ENCODE data around the gene KRT10.

KRT10 gene

DNA sequence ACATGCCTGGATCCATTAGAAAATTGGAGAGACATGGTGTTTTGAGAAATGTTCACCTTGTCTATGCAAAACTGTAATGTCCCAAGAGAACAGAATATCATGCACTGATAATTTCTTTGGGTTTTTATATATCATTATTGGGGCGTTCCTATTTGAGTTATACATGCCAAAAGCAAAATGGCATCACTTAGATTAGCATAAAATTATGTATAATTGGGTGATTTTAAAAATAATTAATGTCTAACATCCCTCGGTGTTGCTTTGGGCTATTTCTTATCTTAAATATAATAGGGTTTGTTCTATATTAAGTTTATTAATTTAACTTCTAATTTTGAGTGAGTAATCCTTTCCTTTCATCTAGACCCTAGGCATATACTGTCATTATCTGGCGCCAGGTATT, 22.6 kb downstream of the KRT10 start, which contains the start of gene KRT28:
Gene KRT28 (minus strand): TSS at position 101 of the 400 bp plus-strand sequence. CDS start 66 bp downstream, at position 35.
- no peak for DNase-seq (ENCODE audit: low read depth)
- H3K9me3 ChIP-seq (ENCODE audit: control insufficient read depth, low read length), result no peaks in the 10 kb centered on the region
- H3K9ac ChIP-seq (ENCODE audit: low read length), result no peak within 1 kb of the TSS
- peaks cover 3% of the 10 kb centered on the region for H3K4me1 ChIP-seq (ENCODE audit: control insufficient read depth, insufficient read depth, low read length)
- no peaks in the 10 kb centered on the region for H3K36me3 ChIP-seq (ENCODE audit: control insufficient read depth, insufficient read depth, low read length, severe bottlenecking)
- H3K27me3 ChIP-seq (replicated peaks; ENCODE audit: control insufficient read depth, insufficient read depth, low read length), result peaks cover 24% of the 10 kb centered on the region
- no peak within 1 kb of the TSS for H3K4me3 ChIP-seq (ENCODE audit: low read length)

DNA sequence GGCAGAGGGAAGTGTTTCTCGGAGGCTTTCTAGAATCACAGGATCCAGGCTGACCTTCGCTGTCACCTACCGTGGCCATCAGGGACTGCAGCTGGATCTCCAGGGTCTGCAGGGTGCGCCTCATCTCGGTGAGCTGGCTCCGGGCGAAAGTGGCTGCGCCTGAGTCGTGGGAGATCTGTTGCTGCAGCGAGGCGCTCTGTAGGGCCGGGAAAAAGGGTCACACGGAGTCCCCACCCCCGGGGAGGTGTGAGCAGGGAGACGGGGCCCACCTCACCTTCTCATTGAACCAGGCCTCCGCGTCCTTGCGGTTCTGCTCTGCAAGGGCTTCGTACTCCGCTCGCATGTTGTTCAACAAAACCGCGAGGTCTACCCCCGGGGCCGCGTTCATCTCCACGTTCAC, 25.6 kb downstream of the KRT10 start:
- peaks cover 27% of the 10 kb centered on the region for H3K27me3 ChIP-seq (replicated peaks; ENCODE audit: control insufficient read depth, insufficient read depth, low read length)
- no peak for DNase-seq (ENCODE audit: low read depth)

DNA sequence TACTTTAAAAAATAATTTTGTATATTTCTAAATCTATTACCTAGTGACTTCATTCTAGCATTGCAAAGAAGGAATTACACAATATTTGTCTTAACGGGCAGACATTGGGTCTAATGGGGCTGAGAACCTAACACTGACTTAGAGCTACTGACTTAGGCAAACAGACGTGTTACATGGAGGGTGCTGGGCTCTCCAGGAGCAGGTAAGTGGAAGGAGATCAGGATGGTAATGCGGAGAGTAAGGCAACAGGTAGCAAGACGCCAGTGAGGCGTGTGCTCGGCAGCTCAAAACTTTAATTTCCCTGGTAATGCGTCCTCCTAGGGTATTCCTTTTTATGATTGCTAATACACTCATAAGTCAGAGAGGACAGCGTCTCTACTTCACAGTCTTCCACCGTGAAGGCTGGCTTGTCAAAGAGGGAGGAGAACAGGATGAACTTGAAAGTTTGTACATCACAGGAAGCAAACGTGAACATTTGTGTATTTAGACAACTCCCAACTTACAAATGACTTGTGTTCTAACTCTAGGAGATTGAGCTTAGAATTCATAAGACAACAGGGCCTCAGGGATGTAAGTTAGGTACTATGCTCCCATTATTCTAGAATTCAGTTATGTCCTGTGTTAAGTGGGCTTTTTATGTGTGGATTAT, 27.3 kb downstream of the KRT10 start:
- no peak for DNase-seq (ENCODE audit: low read depth)
- Histone ChIP-seq H3K27me3 (replicated peaks; ENCODE audit: control insufficient read depth, insufficient read depth, low read length) (peaks cover 20% of the 10 kb centered on the region), H3K36me3 (ENCODE audit: control insufficient read depth, insufficient read depth, low read length, severe bottlenecking) (no peaks in the 10 kb centered on the region), H3K4me3 (ENCODE audit: low read length) (no peak overlapping the region), H3K9me3 (ENCODE audit: control insufficient read depth, low read length) (no peaks in the 10 kb centered on the region), H3K4me1 (ENCODE audit: control insufficient read depth, insufficient read depth, low read length) (peaks cover 23% of the 10 kb centered on the region), H3K9ac (ENCODE audit: low read length) (no peak overlapping the region)

More for the DNA sequence above, 25.6 kb downstream of the KRT10 start:
- H3K36me3 ChIP-seq (ENCODE audit: control insufficient read depth, insufficient read depth, low read length, severe bottlenecking), result no peaks in the 10 kb centered on the region
- H3K4me1 ChIP-seq (ENCODE audit: control insufficient read depth, insufficient read depth, low read length), result peaks cover 7% of the 10 kb centered on the region
- H3K9ac ChIP-seq (ENCODE audit: low read length), result no peak overlapping the region
- H3K4me3 ChIP-seq (ENCODE audit: low read length), result no peak overlapping the region
- H3K9me3 ChIP-seq (ENCODE audit: control insufficient read depth, low read length), result no peaks in the 10 kb centered on the region

DNA sequence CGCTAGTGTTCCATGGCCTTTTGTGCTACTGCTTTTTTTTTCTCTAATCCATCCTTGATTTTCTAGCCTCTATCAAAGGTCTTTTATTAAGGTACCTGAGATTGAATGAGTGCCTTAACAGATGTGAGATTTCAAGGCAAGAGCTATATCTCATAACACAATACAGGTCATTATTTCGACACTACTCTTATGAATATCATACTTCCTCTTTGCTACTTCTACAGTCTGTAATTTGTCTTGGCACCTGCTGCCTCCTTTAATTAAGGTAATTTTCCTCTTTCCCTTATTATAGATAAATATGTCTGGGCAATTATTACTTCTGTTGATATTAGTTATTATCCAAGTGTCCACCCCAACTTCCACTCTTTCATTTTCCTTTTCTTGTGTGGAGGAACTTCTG, 27.9 kb downstream of the KRT10 start:
- peaks cover 23% of the 10 kb centered on the region for H3K4me1 ChIP-seq (ENCODE audit: control insufficient read depth, insufficient read depth, low read length)
- no peak overlapping the region for H3K4me3 ChIP-seq (ENCODE audit: low read length)
- H3K27me3 ChIP-seq (replicated peaks; ENCODE audit: control insufficient read depth, insufficient read depth, low read length), result peaks cover 17% of the 10 kb centered on the region
- H3K9me3 ChIP-seq (ENCODE audit: control insufficient read depth, low read length), result no peaks in the 10 kb centered on the region
- DNase-seq (ENCODE audit: low read depth), result no peak
- no peaks in the 10 kb centered on the region for H3K36me3 ChIP-seq (ENCODE audit: control insufficient read depth, insufficient read depth, low read length, severe bottlenecking)
- no peak overlapping the region for H3K9ac ChIP-seq (ENCODE audit: low read length)

DNA sequence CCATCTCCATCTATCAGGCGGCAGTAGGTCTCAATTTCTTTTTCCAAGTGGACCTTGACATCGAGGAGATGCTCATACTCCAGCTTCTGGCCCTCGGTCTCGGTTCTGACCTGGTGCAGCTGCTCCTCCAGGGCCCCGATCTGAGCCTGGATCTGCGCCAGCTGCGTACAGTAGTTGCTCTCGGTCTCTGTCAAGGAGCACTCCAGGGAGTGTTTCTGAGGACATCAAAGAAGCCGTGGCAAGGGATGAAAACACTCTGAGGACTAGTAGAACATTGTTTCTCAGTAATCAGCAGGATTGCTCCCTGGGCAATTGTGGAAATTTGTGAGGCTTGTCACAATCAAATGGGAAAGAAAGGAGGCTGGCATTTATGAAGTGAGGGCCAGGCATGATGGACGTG, 28.6 kb downstream of the KRT10 start:
- Histone ChIP-seq H3K27me3 (replicated peaks; ENCODE audit: control insufficient read depth, insufficient read depth, low read length) (peaks cover 16% of the 10 kb centered on the region), H3K36me3 (ENCODE audit: control insufficient read depth, insufficient read depth, low read length, severe bottlenecking) (no peaks in the 10 kb centered on the region), H3K4me3 (ENCODE audit: low read length) (no peak overlapping the region), H3K4me1 (ENCODE audit: control insufficient read depth, insufficient read depth, low read length) (peaks cover 23% of the 10 kb centered on the region), H3K9me3 (ENCODE audit: control insufficient read depth, low read length) (no peaks in the 10 kb centered on the region), H3K9ac (ENCODE audit: low read length) (no peak overlapping the region)
- no peak for DNase-seq (ENCODE audit: low read depth)

DNA sequence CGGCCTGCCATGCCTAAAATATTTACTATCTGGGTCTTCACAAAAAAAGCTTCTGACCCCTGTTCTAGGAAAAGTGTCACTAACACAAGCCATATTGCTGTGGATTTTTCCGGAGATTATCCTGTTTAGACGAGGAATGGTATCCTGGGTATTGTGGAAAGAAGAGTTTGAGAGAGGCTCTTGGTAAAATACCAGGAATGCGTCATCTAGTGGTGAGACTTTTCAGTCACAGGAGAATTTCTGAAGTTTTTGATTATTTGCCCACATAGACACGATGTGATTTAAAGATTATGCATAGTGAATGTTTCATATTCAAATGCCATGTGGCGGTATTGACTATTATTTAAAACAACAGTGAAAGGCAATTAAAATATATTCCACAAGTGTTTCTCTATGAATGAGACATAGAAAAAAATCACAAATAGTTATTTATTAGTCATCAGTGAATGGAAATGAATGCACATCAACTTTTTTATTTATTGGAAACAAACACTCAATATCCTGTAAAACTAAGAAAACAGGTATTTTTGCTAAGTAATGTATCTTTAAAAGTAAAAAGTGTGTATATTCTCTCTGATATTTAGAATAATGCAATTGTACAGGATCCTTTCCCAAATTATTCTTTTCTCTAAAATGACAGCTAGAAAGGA, 30.5 kb downstream of the KRT10 start:
- peak; percentile 80 for DNase-seq (ENCODE audit: low read depth)
- H3K4me3 ChIP-seq (ENCODE audit: low read length), result peak overlapping the region; percentile 53
- H3K36me3 ChIP-seq (ENCODE audit: control insufficient read depth, insufficient read depth, low read length, severe bottlenecking), result no peaks in the 10 kb centered on the region
- peaks cover 23% of the 10 kb centered on the region for H3K4me1 ChIP-seq (ENCODE audit: control insufficient read depth, insufficient read depth, low read length)
- no peaks in the 10 kb centered on the region for H3K9me3 ChIP-seq (ENCODE audit: control insufficient read depth, low read length)
- peaks cover 19% of the 10 kb centered on the region for H3K27me3 ChIP-seq (replicated peaks; ENCODE audit: control insufficient read depth, insufficient read depth, low read length)
- peak overlapping the region; percentile 75 for H3K9ac ChIP-seq (ENCODE audit: low read length)

DNA sequence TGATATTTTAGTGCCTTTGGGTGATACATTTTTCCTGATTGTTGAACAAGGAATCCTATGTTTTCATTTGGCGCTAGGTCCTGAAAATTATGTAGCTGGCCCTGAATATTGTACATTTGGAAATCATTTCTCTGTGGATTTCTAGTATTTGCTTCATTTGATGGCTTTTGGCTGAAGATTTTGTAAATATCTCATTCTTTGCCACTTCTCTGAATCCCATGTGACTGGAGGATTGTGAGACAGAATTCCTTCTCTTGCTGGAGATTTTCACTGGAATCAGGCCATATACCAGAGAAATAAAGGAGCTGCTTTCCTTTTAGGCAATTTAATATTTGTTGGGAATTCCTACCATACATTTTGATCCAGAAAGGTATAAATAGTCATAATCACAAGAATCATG, 31.3 kb downstream of the KRT10 start:
- H3K4me3 ChIP-seq (ENCODE audit: low read length), result peak overlapping the region; percentile 53
- H3K9me3 ChIP-seq (ENCODE audit: control insufficient read depth, low read length), result no peaks in the 10 kb centered on the region
- peak; percentile 43 for DNase-seq (ENCODE audit: low read depth)
- peak overlapping the region; percentile 75 for H3K9ac ChIP-seq (ENCODE audit: low read length)
- H3K27me3 ChIP-seq (replicated peaks; ENCODE audit: control insufficient read depth, insufficient read depth, low read length), result peaks cover 16% of the 10 kb centered on the region
- H3K36me3 ChIP-seq (ENCODE audit: control insufficient read depth, insufficient read depth, low read length, severe bottlenecking), result no peaks in the 10 kb centered on the region
- peaks cover 23% of the 10 kb centered on the region for H3K4me1 ChIP-seq (ENCODE audit: control insufficient read depth, insufficient read depth, low read length)

DNA sequence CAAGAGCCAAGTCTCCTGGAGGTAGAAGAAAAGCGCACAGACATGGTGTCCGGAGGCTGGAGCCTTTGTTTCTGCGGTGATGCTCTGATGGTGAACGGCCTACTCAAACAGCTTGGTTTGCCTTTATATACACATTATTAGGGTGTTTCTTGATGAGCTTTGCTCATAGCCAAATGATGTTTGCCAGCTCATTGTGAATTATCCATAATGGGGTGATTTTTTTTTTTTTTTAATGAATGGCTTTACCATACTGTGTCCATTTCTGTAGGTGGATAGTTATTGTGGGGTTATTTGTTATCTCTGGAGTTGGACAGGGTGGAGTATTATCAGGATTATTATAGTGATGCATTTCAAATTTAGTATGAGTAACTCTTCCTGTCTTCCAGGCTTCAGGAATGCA, 40.0 kb downstream of the KRT10 start, which contains the start of gene KRT27:
Gene KRT27 (minus strand): TSS at position 101 of the 400 bp plus-strand sequence. CDS start 57 bp downstream, at position 44.
- Histone ChIP-seq H3K9me3 (ENCODE audit: control insufficient read depth, low read length) (no peaks in the 10 kb centered on the region), H3K4me1 (ENCODE audit: control insufficient read depth, insufficient read depth, low read length) (peaks cover 4% of the 10 kb centered on the region), H3K9ac (ENCODE audit: low read length) (no peak within 1 kb of the TSS), H3K36me3 (ENCODE audit: control insufficient read depth, insufficient read depth, low read length, severe bottlenecking) (no peaks in the 10 kb centered on the region), H3K4me3 (ENCODE audit: low read length) (no peak within 1 kb of the TSS), H3K27me3 (replicated peaks; ENCODE audit: control insufficient read depth, insufficient read depth, low read length) (peaks cover 1% of the 10 kb centered on the region)
- DNase-seq (ENCODE audit: low read depth), result no peak

DNA sequence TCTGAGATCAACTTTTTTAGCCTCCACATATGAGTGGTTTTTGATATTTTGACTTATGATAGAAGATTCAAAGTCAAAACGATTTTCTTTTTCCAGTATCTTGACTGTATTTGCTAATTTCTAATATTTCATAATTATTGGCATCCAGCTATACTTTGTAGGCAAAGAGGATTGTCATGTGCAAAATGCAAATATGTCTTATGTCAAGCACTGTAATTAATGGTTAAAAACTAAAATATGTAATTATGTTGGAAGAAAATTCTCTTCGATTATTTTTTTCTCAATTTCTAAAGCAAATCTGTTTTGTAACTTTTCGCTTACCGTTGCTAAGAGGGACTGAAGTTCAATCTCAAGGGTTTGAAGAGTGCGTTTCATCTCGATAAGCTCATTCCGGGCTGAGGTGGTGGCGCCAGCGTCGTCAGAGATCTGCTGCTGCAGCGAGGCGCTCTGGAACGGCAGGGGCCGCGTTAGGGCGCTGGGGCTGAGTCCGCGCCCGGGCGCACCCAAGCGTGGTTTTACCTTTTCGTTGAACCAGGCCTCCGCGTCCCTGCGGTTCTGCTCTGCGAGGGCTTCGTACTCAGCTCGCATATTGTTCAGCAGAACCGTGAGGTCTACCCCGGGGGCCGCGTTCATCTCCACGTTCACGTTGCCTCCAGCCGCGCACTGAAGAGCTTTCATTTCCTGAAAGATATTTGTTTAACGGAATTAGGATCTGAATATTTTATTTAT, 43.1 kb downstream of the KRT10 start:
- H3K27me3 ChIP-seq (replicated peaks; ENCODE audit: control insufficient read depth, insufficient read depth, low read length), result peaks cover 16% of the 10 kb centered on the region
- H3K36me3 ChIP-seq (ENCODE audit: control insufficient read depth, insufficient read depth, low read length, severe bottlenecking), result no peaks in the 10 kb centered on the region
- no peak for DNase-seq (ENCODE audit: low read depth)
- H3K4me1 ChIP-seq (ENCODE audit: control insufficient read depth, insufficient read depth, low read length), result peaks cover 4% of the 10 kb centered on the region
- no peaks in the 10 kb centered on the region for H3K9me3 ChIP-seq (ENCODE audit: control insufficient read depth, low read length)
- H3K9ac ChIP-seq (ENCODE audit: low read length), result no peak overlapping the region
- peak overlapping the region; percentile 58 for H3K4me3 ChIP-seq (ENCODE audit: low read length)

DNA sequence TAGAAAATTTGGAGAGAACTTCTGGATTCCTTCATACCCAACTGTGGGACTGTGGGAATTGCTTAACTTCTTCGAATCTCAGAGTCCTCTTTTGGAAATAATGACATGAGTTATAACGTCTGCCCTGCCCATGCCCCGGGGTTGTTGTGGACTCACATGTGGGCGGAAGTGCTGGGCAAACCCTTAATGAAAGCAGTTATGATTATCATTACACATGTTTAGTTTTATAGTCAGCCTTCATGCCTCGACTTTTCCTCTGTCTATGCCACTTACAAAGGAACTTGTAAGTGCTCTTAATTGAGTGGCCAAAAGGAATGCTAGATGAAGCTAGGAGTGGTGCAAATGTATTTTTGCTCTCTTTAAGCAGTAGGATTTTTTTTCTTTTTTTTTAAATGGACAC, 44.0 kb downstream of the KRT10 start:
- Histone ChIP-seq H3K4me1 (ENCODE audit: control insufficient read depth, insufficient read depth, low read length) (peaks cover 4% of the 10 kb centered on the region), H3K9me3 (ENCODE audit: control insufficient read depth, low read length) (no peaks in the 10 kb centered on the region), H3K27me3 (replicated peaks; ENCODE audit: control insufficient read depth, insufficient read depth, low read length) (peaks cover 16% of the 10 kb centered on the region), H3K36me3 (ENCODE audit: control insufficient read depth, insufficient read depth, low read length, severe bottlenecking) (no peaks in the 10 kb centered on the region), H3K4me3 (ENCODE audit: low read length) (no peak overlapping the region), H3K9ac (ENCODE audit: low read length) (no peak overlapping the region)
- DNase-seq (ENCODE audit: low read depth), result no peak

DNA sequence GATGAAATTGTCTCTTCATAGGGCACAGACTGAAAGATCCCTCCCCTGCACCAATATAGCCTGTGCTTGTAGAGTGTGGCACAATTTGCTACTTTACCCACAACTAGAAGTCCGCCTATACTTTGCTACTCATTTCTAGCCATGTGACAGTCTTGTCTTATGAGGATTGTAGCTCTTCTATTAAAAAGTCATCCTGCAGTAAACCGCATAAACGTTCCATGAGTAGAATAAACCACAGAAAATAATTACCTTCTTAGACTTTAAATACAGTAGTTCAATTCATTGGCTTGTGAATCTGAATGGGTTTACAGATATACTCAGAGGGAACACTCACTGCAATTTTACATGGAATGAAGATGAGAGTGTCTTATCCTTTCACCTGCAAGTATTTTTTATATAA, 44.4 kb downstream of the KRT10 start:
- no peak overlapping the region for H3K4me3 ChIP-seq (ENCODE audit: low read length)
- peaks cover 4% of the 10 kb centered on the region for H3K4me1 ChIP-seq (ENCODE audit: control insufficient read depth, insufficient read depth, low read length)
- H3K36me3 ChIP-seq (ENCODE audit: control insufficient read depth, insufficient read depth, low read length, severe bottlenecking), result no peaks in the 10 kb centered on the region
- H3K9me3 ChIP-seq (ENCODE audit: control insufficient read depth, low read length), result no peaks in the 10 kb centered on the region
- no peak overlapping the region for H3K9ac ChIP-seq (ENCODE audit: low read length)
- H3K27me3 ChIP-seq (replicated peaks; ENCODE audit: control insufficient read depth, insufficient read depth, low read length), result peaks cover 16% of the 10 kb centered on the region
- no peak for DNase-seq (ENCODE audit: low read depth)

Data from adipocyte (in vitro differentiated cells).